GM23338 (cell line): ENCODE measurements around the gene FYN.

Experiments used
- EZH2 ChIP-seq: fragments of 200-600 bp; sonication (generic); IDR thresholded peaks from one replicate; pipeline ENCODE4 v1.8.0; 2017; ENCODE audit warnings: antibody characterized with exemption, mild to moderate bottlenecking, low read depth; ENCODE audit not compliant: unreplicated experiment
- EZH2phosphoT487 ChIP-seq: fragments of 200-600 bp; sonication (generic); IDR thresholded peaks from one replicate; pipeline ENCODE4 v1.8.1; 2018; ENCODE audit warnings: antibody characterized with exemption; ENCODE audit not compliant: unreplicated experiment
- NANOG ChIP-seq: IDR thresholded peaks from 2 replicates; pipeline ENCODE4 v1.6.1; 2016; ENCODE audit warnings: antibody characterized with exemption, borderline replicate concordance
- POLR2AphosphoS5 ChIP-seq: IDR thresholded peaks from 2 replicates; pipeline ENCODE4 v1.6.1; 2016; ENCODE audit warnings: antibody characterized with exemption, low read depth
- ZNF114 ChIP-seq: fragments of 250-450 bp; sonication (Bioruptor Pico); IDR thresholded peaks from 2 replicates; pipeline ENCODE4 v1.5.0; 2020; ENCODE audit warnings: mild to moderate bottlenecking, moderate library complexity
- TF ChIP-seq, protein P1 (sequence below), 2 experiments: fragments of 200-600 bp in 1 of 2; sonication (generic) in 1 of 2; conservative IDR thresholded peaks; 2 replicates each; pipeline versions ENCODE4 v1.5.1 to v1.6.1; 2016 to 2017; ENCODE audit warnings: antibody characterized with exemption in 2 of 2, low read depth in 2 of 2, mild to moderate bottlenecking in 2 of 2, moderate library complexity in 1 of 2
- TF ChIP-seq, protein P2 (sequence below): IDR thresholded peaks from one replicate; pipeline ENCODE4 v1.6.1; 2018; ENCODE audit warnings: antibody characterized with exemption; ENCODE audit not compliant: unreplicated experiment

DNA sequence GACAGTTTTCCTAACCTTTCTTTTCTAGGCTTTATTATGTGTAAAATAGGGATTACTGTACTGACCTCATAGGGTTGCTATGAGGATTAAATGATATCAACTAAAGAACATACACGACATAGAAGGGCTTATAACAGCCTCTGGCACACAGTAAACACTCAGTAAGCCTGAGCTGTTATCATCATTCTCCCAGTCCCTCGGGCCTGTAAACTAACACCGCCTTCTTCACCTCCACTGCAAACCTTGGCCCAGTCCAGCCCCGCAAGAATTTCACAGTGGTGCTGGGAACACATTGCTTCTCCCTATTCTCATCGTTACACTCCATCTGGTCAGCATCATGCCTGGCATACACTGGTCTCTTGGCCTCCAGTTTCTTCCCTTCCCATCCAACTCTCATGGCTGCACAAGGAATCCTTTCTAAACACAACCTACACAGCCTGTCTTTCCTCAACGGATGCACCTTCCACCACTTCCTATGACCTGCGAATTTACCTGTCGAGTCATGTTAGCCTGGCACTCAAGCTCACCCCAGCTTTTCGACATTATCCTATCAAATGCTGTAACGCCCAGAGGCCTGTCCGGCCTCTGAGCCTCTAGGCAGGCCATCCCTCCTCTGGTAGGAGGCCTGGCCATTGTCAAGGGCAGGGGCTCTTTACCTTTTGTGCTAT, 92.1 kb downstream of the FYN start:
- TF ChIP-seq, protein P1, sequence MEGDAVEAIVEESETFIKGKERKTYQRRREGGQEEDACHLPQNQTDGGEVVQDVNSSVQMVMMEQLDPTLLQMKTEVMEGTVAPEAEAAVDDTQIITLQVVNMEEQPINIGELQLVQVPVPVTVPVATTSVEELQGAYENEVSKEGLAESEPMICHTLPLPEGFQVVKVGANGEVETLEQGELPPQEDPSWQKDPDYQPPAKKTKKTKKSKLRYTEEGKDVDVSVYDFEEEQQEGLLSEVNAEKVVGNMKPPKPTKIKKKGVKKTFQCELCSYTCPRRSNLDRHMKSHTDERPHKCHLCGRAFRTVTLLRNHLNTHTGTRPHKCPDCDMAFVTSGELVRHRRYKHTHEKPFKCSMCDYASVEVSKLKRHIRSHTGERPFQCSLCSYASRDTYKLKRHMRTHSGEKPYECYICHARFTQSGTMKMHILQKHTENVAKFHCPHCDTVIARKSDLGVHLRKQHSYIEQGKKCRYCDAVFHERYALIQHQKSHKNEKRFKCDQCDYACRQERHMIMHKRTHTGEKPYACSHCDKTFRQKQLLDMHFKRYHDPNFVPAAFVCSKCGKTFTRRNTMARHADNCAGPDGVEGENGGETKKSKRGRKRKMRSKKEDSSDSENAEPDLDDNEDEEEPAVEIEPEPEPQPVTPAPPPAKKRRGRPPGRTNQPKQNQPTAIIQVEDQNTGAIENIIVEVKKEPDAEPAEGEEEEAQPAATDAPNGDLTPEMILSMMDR (conservative IDR thresholded peaks at IDR 0.05; ENCODE audit: low read depth in 2 of 2) = no peak
- TF ChIP-seq EZH2phosphoT487 (no peak), EZH2 (no peak), POLR2AphosphoS5 (no peak), ZNF114 (no peak), NANOG (no peak)
- TF ChIP-seq, protein P2, sequence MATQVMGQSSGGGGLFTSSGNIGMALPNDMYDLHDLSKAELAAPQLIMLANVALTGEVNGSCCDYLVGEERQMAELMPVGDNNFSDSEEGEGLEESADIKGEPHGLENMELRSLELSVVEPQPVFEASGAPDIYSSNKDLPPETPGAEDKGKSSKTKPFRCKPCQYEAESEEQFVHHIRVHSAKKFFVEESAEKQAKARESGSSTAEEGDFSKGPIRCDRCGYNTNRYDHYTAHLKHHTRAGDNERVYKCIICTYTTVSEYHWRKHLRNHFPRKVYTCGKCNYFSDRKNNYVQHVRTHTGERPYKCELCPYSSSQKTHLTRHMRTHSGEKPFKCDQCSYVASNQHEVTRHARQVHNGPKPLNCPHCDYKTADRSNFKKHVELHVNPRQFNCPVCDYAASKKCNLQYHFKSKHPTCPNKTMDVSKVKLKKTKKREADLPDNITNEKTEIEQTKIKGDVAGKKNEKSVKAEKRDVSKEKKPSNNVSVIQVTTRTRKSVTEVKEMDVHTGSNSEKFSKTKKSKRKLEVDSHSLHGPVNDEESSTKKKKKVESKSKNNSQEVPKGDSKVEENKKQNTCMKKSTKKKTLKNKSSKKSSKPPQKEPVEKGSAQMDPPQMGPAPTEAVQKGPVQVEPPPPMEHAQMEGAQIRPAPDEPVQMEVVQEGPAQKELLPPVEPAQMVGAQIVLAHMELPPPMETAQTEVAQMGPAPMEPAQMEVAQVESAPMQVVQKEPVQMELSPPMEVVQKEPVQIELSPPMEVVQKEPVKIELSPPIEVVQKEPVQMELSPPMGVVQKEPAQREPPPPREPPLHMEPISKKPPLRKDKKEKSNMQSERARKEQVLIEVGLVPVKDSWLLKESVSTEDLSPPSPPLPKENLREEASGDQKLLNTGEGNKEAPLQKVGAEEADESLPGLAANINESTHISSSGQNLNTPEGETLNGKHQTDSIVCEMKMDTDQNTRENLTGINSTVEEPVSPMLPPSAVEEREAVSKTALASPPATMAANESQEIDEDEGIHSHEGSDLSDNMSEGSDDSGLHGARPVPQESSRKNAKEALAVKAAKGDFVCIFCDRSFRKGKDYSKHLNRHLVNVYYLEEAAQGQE = no peak
